Neutrophil (primary cell): ENCODE measurements around the gene HERC4.

ENCODE experiments used
- H3K27ac ChIP-seq: fragments of 200-600 bp; sonication (generic); 2 replicates; pipeline ENCODE4 v1.5.1; 2016; ENCODE audit warnings: mild to moderate bottlenecking, moderate library complexity
- H3K27me3 ChIP-seq: fragments of 200-600 bp; sonication (generic); 2 replicates; pipeline ENCODE4 v1.6.0; 2016; ENCODE audit warnings: mild to moderate bottlenecking
- H3K36me3 ChIP-seq: fragments of 200-600 bp; sonication (generic); 2 replicates; pipeline ENCODE4 v1.5.1; 2017
- H3K4me1 ChIP-seq, 2 experiments: fragments of 200-600 bp in 1 of 2; sonication (generic) in 1 of 2; 1 replicate in 1 of 2; 2 replicates in 1 of 2; pipeline versions ENCODE4 v1.5.1 to v1.6.1; 2013 to 2016; ENCODE audit warnings: low read depth in 1 of 2, low read length in 1 of 2, mild to moderate bottlenecking in 1 of 2, moderate library complexity in 1 of 2; ENCODE audit not compliant: control insufficient read depth in 1 of 2, insufficient read depth in 1 of 2
- H3K4me3 ChIP-seq, 2 experiments: fragments of 200-600 bp in 1 of 2; sonication (generic) in 1 of 2; 1 replicate in 1 of 2; 2 replicates in 1 of 2; pipeline ENCODE4 v1.5.1; 2013 to 2016; ENCODE audit warnings: low read depth in 1 of 2, low read length in 1 of 2, mild to moderate bottlenecking in 1 of 2, moderate library complexity in 1 of 2
- H3K9me3 ChIP-seq: fragments of 200-600 bp; sonication (generic); 2 replicates; pipeline ENCODE4 v1.5.1; 2016
- CTCF ChIP-seq: fragments of 200-600 bp; sonication (generic); IDR thresholded peaks from 2 replicates; pipeline ENCODE4 v1.5.1; 2016; ENCODE audit warnings: antibody characterized with exemption

HERC4 gene

GRCh38 chr10:68112837-68113236, 37.8 kb upstream of the HERC4 start:
- Histone ChIP-seq H3K4me3 (no peak overlapping the region), H3K36me3 (no peaks in the 10 kb centered on the region), H3K9me3 (no peaks in the 10 kb centered on the region), H3K27me3 (peaks cover 3% of the 10 kb centered on the region), H3K4me1 (no peaks in the 10 kb centered on the region), H3K27ac (no peak overlapping the region)
- TF ChIP-seq CTCF: no peak

GRCh38 chr10:68111584-68111983, 36.5 kb upstream of the HERC4 start:
- Histone ChIP-seq H3K27ac (no peak overlapping the region), H3K27me3 (peaks cover 3% of the 10 kb centered on the region), H3K9me3 (no peaks in the 10 kb centered on the region), H3K4me3 (no peak overlapping the region), H3K4me1 (no peaks in the 10 kb centered on the region), H3K36me3 (no peaks in the 10 kb centered on the region)
- no peak for TF ChIP-seq CTCF

GRCh38 chr10:68110027-68110426, 34.9 kb upstream of the HERC4 start:
- Histone ChIP-seq H3K27me3 (peaks cover 3% of the 10 kb centered on the region), H3K4me1 (no peaks in the 10 kb centered on the region), H3K27ac (no peak overlapping the region), H3K9me3 (no peaks in the 10 kb centered on the region), H3K36me3 (no peaks in the 10 kb centered on the region), H3K4me3 (no peak overlapping the region)
- no peak for TF ChIP-seq CTCF

GRCh38 chr10:68109331-68109730, 34.2 kb upstream of the HERC4 start, which contains the start of gene MYPN:
Gene MYPN (plus strand): TSS chr10:68109488. CDS start chr10:68121439, 11,951 bp downstream.
- Histone ChIP-seq H3K4me1 (no peaks in the 10 kb centered on the region), H3K4me3 (no peak within 1 kb of the TSS), H3K9me3 (no peaks in the 10 kb centered on the region), H3K36me3 (no peaks in the 10 kb centered on the region), H3K27me3 (peaks cover 3% of the 10 kb centered on the region), H3K27ac (no peak within 1 kb of the TSS)
- no peak for TF ChIP-seq CTCF

- Histone ChIP-seq H3K36me3 (no peaks in the 10 kb centered on the region), H3K27ac (no peak overlapping the region), H3K4me3 (no peak overlapping the region)
These were observed 33.6 kb upstream of the HERC4 start for GRCh38 chr10:68108653-68109052.

More at GRCh38 chr10:68108653-68109052, 33.6 kb upstream of the HERC4 start:
- Histone ChIP-seq H3K4me1 (no peaks in the 10 kb centered on the region), H3K27me3 (peaks cover 3% of the 10 kb centered on the region), H3K9me3 (no peaks in the 10 kb centered on the region)
- TF ChIP-seq CTCF: no peak
